B cell (primary cell): ENCODE results near the gene DHX15. TPM values are rescaled to one million over a fixed set of nuclear protein-coding genes. Genes with fewer than 3 reads are reported as not detected.

Experiments
- ATAC-seq: fragments of 200-7000 bp; cut with Tn5 transposase; one replicate; pipeline ENCODE4 v1.10.0; 2021; ENCODE audit warnings: low read depth, mild to moderate bottlenecking, moderate number of reproducible peaks, moderate library complexity
- CTCF ChIA-PET: fragments of 350-600 bp; sonication (Branson Sonifier 250); formaldehyde crosslinking; loops from one replicate; lab custom pipeline; 2021; ENCODE audit warnings: antibody characterized with exemption, inconsistent platforms; lab: Charles Lee
- POLR2A ChIA-PET: fragments of 350-600 bp; sonication (Branson Sonifier 250); formaldehyde crosslinking; loops from one replicate; lab custom pipeline; 2021; ENCODE audit warnings: antibody characterized with exemption; lab: Charles Lee
- DNase-seq: peaks from one replicate; pipeline ENCODE4 v3.0.0; 2013
- H2AFZ ChIP-seq: 2 replicates; pipeline ENCODE4 v1.6.1; 2012; ENCODE audit warnings: mild to moderate bottlenecking, low read depth, low read length; ENCODE audit not compliant: insufficient read depth, poor library complexity, severe bottlenecking
- H3K27ac ChIP-seq, 2 donors: 1 replicate in 1 of 2; 2 replicates in 1 of 2; pipeline ENCODE4 v1.5.1; 2012 to 2013; ENCODE audit warnings: low read length in 2 of 2, mild to moderate bottlenecking in 2 of 2, moderate library complexity in 1 of 2
- H3K27me3 ChIP-seq, 4 experiments: fragments of 200-600 bp in 1 of 4; sonication (generic) in 1 of 4; replicated peaks in 1 of 4; 1 replicate in 2 of 4; 2 replicates in 2 of 4; pipeline versions ENCODE4 v1.6.1 to v1.7.0; 2013 to 2016; ENCODE audit warnings: low read length in 3 of 4, mild to moderate bottlenecking in 2 of 4, mixed read lengths in 1 of 4, moderate library complexity in 1 of 4; ENCODE audit not compliant: insufficient read depth in 4 of 4, control insufficient read depth in 3 of 4; ENCODE audit errors: control extremely low read depth in 1 of 4
- H3K36me3 ChIP-seq, 2 experiments: replicated peaks in 1 of 2; 1 replicate in 1 of 2; 2 replicates in 1 of 2; pipeline versions ENCODE4 v1.6.1 to v1.7.1; 2013; ENCODE audit warnings: low read length in 1 of 2; ENCODE audit not compliant: insufficient read depth in 2 of 2, control insufficient read depth in 1 of 2; ENCODE audit errors: control extremely low read depth in 1 of 2, extremely low read depth in 1 of 2
- H3K4me1 ChIP-seq, 2 donors: fragments of 200-600 bp in 1 of 2; sonication (generic) in 1 of 2; 1 replicate in 1 of 2; 2 replicates in 1 of 2; pipeline versions ENCODE4 v1.5.1 to v1.6.1; 2013 to 2017; ENCODE audit warnings: low read length in 2 of 2; ENCODE audit not compliant: control insufficient read depth in 2 of 2, insufficient read depth in 2 of 2
- H3K4me2 ChIP-seq: replicated peaks from 2 replicates; pipeline ENCODE3; 2012; ENCODE audit warnings: mild to moderate bottlenecking, low read depth, low read length; ENCODE audit not compliant: poor library complexity, severe bottlenecking
- H3K4me3 ChIP-seq, 5 experiments: fragments of 200-600 bp in 1 of 5; sonication (generic) in 1 of 5; 1 replicate in 3 of 5; 2 replicates in 2 of 5; pipeline versions ENCODE4 v1.5.1 to v1.7.0; 2011 to 2016; ENCODE audit warnings: low read length in 4 of 5, mild to moderate bottlenecking in 4 of 5, low read depth in 2 of 5, control low read depth in 1 of 5, moderate library complexity in 1 of 5; ENCODE audit not compliant: insufficient read depth in 1 of 5; ENCODE audit errors: control extremely low read depth in 1 of 5, extremely low read depth in 1 of 5
- H3K79me2 ChIP-seq: fragments of 200-600 bp; sonication (generic); one replicate; pipeline ENCODE4 v1.6.0; 2016; ENCODE audit warnings: low read length; ENCODE audit not compliant: control insufficient read depth, insufficient read depth
- H3K9ac ChIP-seq: fragments of 200-600 bp; sonication (generic); 2 replicates; pipeline ENCODE4 v1.6.1; 2017; ENCODE audit warnings: mild to moderate bottlenecking, low read length, moderate library complexity
- H3K9me3 ChIP-seq, 3 donors: one replicate each; pipeline versions ENCODE4 v1.6.1 to v1.7.1; 2013; ENCODE audit warnings: low read length in 2 of 3; ENCODE audit not compliant: control insufficient read depth in 2 of 3, insufficient read depth in 1 of 3; ENCODE audit errors: control extremely low read depth in 1 of 3
- H4K20me1 ChIP-seq: 2 replicates; pipeline ENCODE4 v1.6.0; 2012; ENCODE audit warnings: mild to moderate bottlenecking, low read length; ENCODE audit not compliant: insufficient read depth, control insufficient read depth, poor library complexity, severe bottlenecking
- H3K27ac Mint-ChIP-seq: one replicate; pipeline ENCODE4 v1.8.0; 2021; ENCODE audit warnings: mixed read lengths
- H3K27me3 Mint-ChIP-seq: one replicate; pipeline ENCODE4 v1.8.0; 2021; ENCODE audit warnings: mixed read lengths
- H3K4me1 Mint-ChIP-seq: one replicate; pipeline ENCODE4 v1.8.0; 2021; ENCODE audit warnings: mixed read lengths
- H3K4me3 Mint-ChIP-seq: one replicate; pipeline ENCODE4 v1.8.0; 2021; ENCODE audit warnings: mixed read lengths
- H3K9me3 Mint-ChIP-seq: one replicate; pipeline ENCODE4 v1.8.0; 2022; ENCODE audit warnings: mixed read lengths; ENCODE audit not compliant: insufficient read depth
- CTCF ChIP-seq: fragments of 200-600 bp; IDR thresholded peaks from one replicate; pipeline ENCODE4 v1.8.0; 2022; ENCODE audit warnings: antibody characterized with exemption, mild to moderate bottlenecking
- EZH2 ChIP-seq: IDR thresholded peaks from 2 replicates; pipeline ENCODE4 v1.6.1; 2012; ENCODE audit warnings: borderline replicate concordance, low read depth, mild to moderate bottlenecking, moderate library complexity, low read length; ENCODE audit not compliant: insufficient read depth, poor library complexity, severe bottlenecking
- WGBS: methylation state at CpG from one replicate; pipeline ENCODE4 v1.1.5; 2013; ENCODE audit warnings: missing lambda C conversion rate; ENCODE audit not compliant: insufficient coverage; 5-methylcytosine and 5-hydroxymethylcytosine counted together
- intact Hi-C: fragments of 100-400 bp; cut with micrococcal nuclease; formaldehyde crosslinking; loops from one replicate; pipeline ENCODE4 v1.10.0; 2022
- polyA plus RNA-seq: library from polyadenylated mRNA; depleted of rRNA; stranded (reverse); fragments of >200 nt; gene quantifications from 2 replicates; pipeline ENCODE4 v1.2.3, GENCODE V29; 2012
- total RNA-seq, 2 donors: library from RNA; stranded (reverse); fragments of 120-200 nt in 1 of 2; gene quantifications; 1 replicate in 1 of 2; 2 replicates in 1 of 2; pipeline versions ENCODE4 v1.2.3 to v1.2.4, GENCODE V29; 2013 to 2022

Gene DHX15
- total and polyA plus RNA-seq, 2 donors (not counting 1 experiment from before 2014, with no cell fraction given), result 58.8 to 162 TPM

GRCh38 chr4:24519649-24520048 is 64.7 kb downstream of the DHX15 start:
- ChIA-PET POLR2A (no interaction called here), CTCF (no interaction called here)
- H3K36me3 ChIP-seq, result peaks cover 1 to 18% of the 10 kb centered on the region in 2 experiments
- no peak overlapping the region for H3K4me3 ChIP-seq
- intact Hi-C loops, result loop anchor here (5.0 kb wide), 1 partner anchor 43 kb away; no protein-coding TSS in a partner anchor
- no peak overlapping the region for H2AFZ ChIP-seq
- H3K27ac Mint-ChIP-seq, result no peak overlapping the region
- H3K4me2 ChIP-seq, result no peak overlapping the region
- no peak overlapping the region for H3K27ac ChIP-seq
- H3K27me3 Mint-ChIP-seq, result no peaks in the 10 kb centered on the region
- WGBS, result no CpG with 5 or more reads among the region's 1 CpG
- H3K4me1 ChIP-seq, result no peaks in the 10 kb centered on the region
- no peak for DNase-seq
- H3K4me3 Mint-ChIP-seq, result no peak overlapping the region
- TF ChIP-seq EZH2 (no peak), CTCF (no peak)
- H3K27me3 ChIP-seq, result no peaks in the 10 kb centered on the region
- H3K9ac ChIP-seq, result no peak overlapping the region
- ATAC-seq, result no peak
- no peaks in the 10 kb centered on the region for H3K4me1 Mint-ChIP-seq
- no peaks in the 10 kb centered on the region for H3K79me2 ChIP-seq
- H3K9me3 ChIP-seq, result no peaks in the 10 kb centered on the region
- H3K9me3 Mint-ChIP-seq, result no peaks in the 10 kb centered on the region
- H4K20me1 ChIP-seq, result no peaks in the 10 kb centered on the region

DNA sequence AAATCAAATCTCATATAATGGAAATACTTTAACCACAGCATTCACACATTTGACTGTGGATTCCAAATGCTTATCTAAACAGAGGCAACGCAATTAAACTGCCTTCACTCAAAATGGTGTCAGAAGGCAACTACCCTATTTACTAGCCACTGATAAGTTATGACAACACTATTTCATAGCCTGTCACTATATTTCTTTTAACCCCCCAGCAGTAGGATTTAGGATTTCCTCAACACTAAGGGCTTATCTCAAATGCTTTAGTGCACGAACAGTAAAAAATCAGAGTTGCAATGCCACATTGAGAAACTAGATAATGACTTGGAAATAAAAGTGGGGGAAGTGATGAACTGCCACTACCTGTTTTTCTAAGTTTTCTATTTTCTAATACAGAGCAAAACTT is 66.7 kb downstream of the DHX15 start:
- Mint-ChIP-seq H3K4me1 (no peaks in the 10 kb centered on the region), H3K27me3 (no peaks in the 10 kb centered on the region), H3K4me3 (no peak overlapping the region), H3K27ac (no peak overlapping the region), H3K9me3 (no peaks in the 10 kb centered on the region)
- intact Hi-C loops, result no loop called here
- Histone ChIP-seq H3K79me2 (no peaks in the 10 kb centered on the region), H2AFZ (no peak overlapping the region), H3K9ac (no peak overlapping the region), H3K36me3 (peaks cover 0 to 13% of the 10 kb centered on the region in 2 experiments), H3K4me3 (no peak overlapping the region), H3K27ac (no peak overlapping the region), H4K20me1 (no peaks in the 10 kb centered on the region), H3K27me3 (no peaks in the 10 kb centered on the region), H3K4me2 (no peak overlapping the region), H3K4me1 (no peaks in the 10 kb centered on the region), H3K9me3 (no peaks in the 10 kb centered on the region)
- no CpG with 5 or more reads among the region's 2 CpGs for WGBS
- POLR2A ChIA-PET, result no interaction called here
- CTCF ChIA-PET, result no interaction called here
- ATAC-seq, result no peak
- no peak for DNase-seq
- TF ChIP-seq EZH2, result no peak
- no peak for TF ChIP-seq CTCF
